HepG2 (cell line): ENCODE data around the gene CCDC88B. TPM values are rescaled to one million over a fixed set of nuclear protein-coding genes. Genes with fewer than 3 reads are reported as not detected.

Experiments used
- GTF2F1 ChIP-seq: fragments of 150-350 bp; IDR thresholded peaks from 2 replicates; pipeline ENCODE4 v1.6.1; 2014; ENCODE audit warnings: low read length
- MAZ ChIP-seq, 2 experiments: sonication (generic) in 1 of 2; formaldehyde crosslinking in 1 of 2; IDR thresholded peaks; 2 replicates each; pipeline versions ENCODE4 v1.5.0 to v1.6.1; 2012 to 2020; ENCODE audit warnings: low read depth in 2 of 2, mild to moderate bottlenecking in 2 of 2, borderline replicate concordance in 1 of 2, improper control_type of control experiment in 1 of 2, low read length in 1 of 2, missing genetic modification reagents in 1 of 2, moderate library complexity in 1 of 2
- MIER2 ChIP-seq: IDR thresholded peaks from 2 replicates; pipeline ENCODE4 v1.6.1; 2016; ENCODE audit warnings: missing biosample characterization, missing genetic modification reagents
- TCF7 ChIP-seq: sonication (generic); IDR thresholded peaks from 2 replicates; pipeline ENCODE4 v1.6.1; 2016; ENCODE audit warnings: antibody characterized with exemption, low read depth
- ZNF572 ChIP-seq: sonication (generic); formaldehyde crosslinking; IDR thresholded peaks from 2 replicates; pipeline ENCODE4 v1.5.1; 2020; ENCODE audit warnings: mild to moderate bottlenecking, missing genetic modification reagents
- ZNF776 ChIP-seq: sonication (generic); formaldehyde crosslinking; IDR thresholded peaks from 2 replicates; pipeline ENCODE4 v1.4.0; 2020; ENCODE audit warnings: mild to moderate bottlenecking, missing genetic modification reagents
- polyA plus RNA-seq, 8 experiments: library from polyadenylated mRNA; depleted of rRNA in 3 of 8; stranded (reverse) in 7 of 8; unstranded in 1 of 8; fragments of >200 nt; fragmentation: Illumina TruSeq in 4 of 8; extraction: Trizol in 4 of 8; gene quantifications; 2 replicates each; pipeline versions ENCODE4 v1.2.1 to v1.2.3, GENCODE V29; 2011 to 2016; ENCODE audit warnings: low read depth in 4 of 8, missing spikeins in 1 of 8, mixed read lengths in 1 of 8; ENCODE audit not compliant: insufficient read depth in 1 of 8
- total RNA-seq, 5 experiments: library from RNA; depleted of rRNA; stranded (reverse); fragments of >200 nt; fragmentation: Illumina TruSeq; extraction: Trizol; gene quantifications; 2 replicates each; pipeline ENCODE4 v1.2.3, GENCODE V29; 2016; ENCODE audit warnings: low read depth in 1 of 5
- TF ChIP-seq, protein P1 (sequence below), 2 experiments: fragments of 450-650 bp in 1 of 2; sonication (generic) in 1 of 2; formaldehyde crosslinking in 1 of 2; IDR thresholded peaks; 2 replicates each; pipeline versions ENCODE4 v1.6.1 to v1.8.0; 2016 to 2022; ENCODE audit warnings: antibody characterized with exemption in 1 of 2, mild to moderate bottlenecking in 1 of 2, missing genetic modification reagents in 1 of 2
- TF ChIP-seq, protein P2 (sequence below): sonication (generic); formaldehyde crosslinking; IDR thresholded peaks from 2 replicates; pipeline ENCODE4 v1.8.1; 2023; ENCODE audit warnings: mild to moderate bottlenecking, missing genetic modification reagents
- TF ChIP-seq, protein P3 (sequence below): IDR thresholded peaks from 2 replicates; pipeline ENCODE4 v1.6.1; 2016; ENCODE audit warnings: missing biosample characterization, missing genetic modification reagents, low read depth
- TF ChIP-seq, protein P4 (sequence below): sonication (generic); formaldehyde crosslinking; IDR thresholded peaks from 2 replicates; pipeline ENCODE4 v1.4.0; 2020; ENCODE audit warnings: mild to moderate bottlenecking, missing genetic modification reagents

CCDC88B gene
- total and polyA plus RNA-seq, 2 of the 13 experiments (the other 11 are each of a cell fraction or from before 2014, with no cell fraction given): 3.6 to 4.8 TPM

DNA sequence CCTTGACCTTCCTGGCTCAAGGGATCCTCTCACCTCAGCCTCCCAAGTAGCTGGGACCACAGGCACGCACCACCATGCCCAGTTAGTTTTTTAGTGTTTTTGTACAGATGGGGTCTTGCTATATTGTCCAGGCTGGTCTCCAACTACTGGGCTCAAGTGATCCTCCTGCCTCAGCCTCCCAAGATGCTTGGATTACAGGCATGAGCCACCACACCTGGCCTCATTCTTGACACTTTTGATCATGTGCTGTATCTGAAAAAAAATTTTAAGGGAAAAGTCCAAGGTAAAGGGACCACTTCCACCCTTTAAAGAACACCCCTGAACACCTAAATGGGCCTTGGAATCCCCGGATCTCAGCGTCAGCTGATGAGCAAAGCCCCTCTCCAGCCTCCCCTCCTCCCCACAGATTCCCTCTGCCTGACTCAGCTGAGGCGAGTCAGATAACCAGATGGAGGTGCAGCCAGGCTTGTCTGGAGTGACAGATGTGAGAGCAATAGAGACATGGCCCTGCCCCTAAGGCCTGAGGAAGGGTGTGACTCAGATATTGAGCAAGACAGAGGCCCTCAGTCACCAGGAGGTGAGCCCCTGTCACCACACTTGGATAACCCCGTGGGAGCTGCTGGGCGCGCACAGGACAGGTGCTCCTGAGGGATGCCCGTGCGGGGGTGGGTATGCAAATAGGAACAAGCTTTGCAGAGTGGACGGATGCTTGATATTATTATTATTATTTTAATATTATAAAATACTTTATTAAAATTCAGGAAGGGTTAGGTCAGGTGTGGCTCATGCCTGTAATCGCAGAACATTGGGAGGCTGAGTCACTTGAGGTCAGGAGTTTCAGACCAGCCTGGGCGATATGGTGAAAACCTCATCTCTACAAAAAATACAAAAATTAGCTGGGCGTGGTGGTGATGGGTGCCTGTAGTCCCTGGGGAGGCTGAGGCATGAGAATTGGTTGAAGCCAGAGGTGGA lies 5.0 kb upstream of the CCDC88B start (continued):
- TF ChIP-seq, protein P1, sequence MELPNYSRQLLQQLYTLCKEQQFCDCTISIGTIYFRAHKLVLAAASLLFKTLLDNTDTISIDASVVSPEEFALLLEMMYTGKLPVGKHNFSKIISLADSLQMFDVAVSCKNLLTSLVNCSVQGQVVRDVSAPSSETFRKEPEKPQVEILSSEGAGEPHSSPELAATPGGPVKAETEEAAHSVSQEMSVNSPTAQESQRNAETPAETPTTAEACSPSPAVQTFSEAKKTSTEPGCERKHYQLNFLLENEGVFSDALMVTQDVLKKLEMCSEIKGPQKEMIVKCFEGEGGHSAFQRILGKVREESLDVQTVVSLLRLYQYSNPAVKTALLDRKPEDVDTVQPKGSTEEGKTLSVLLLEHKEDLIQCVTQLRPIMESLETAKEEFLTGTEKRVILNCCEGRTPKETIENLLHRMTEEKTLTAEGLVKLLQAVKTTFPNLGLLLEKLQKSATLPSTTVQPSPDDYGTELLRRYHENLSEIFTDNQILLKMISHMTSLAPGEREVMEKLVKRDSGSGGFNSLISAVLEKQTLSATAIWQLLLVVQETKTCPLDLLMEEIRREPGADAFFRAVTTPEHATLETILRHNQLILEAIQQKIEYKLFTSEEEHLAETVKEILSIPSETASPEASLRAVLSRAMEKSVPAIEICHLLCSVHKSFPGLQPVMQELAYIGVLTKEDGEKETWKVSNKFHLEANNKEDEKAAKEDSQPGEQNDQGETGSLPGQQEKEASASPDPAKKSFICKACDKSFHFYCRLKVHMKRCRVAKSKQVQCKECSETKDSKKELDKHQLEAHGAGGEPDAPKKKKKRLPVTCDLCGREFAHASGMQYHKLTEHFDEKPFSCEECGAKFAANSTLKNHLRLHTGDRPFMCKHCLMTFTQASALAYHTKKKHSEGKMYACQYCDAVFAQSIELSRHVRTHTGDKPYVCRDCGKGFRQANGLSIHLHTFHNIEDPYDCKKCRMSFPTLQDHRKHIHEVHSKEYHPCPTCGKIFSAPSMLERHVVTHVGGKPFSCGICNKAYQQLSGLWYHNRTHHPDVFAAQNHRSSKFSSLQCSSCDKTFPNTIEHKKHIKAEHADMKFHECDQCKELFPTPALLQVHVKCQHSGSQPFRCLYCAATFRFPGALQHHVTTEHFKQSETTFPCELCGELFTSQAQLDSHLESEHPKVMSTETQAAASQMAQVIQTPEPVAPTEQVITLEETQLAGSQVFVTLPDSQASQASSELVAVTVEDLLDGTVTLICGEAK (IDR thresholded peaks at IDR 0.05): no peak
- TF ChIP-seq, protein P1 (CRISPR knock-in tag; IDR thresholded peaks at IDR 0.05): no peak
- TF ChIP-seq, protein P2, sequence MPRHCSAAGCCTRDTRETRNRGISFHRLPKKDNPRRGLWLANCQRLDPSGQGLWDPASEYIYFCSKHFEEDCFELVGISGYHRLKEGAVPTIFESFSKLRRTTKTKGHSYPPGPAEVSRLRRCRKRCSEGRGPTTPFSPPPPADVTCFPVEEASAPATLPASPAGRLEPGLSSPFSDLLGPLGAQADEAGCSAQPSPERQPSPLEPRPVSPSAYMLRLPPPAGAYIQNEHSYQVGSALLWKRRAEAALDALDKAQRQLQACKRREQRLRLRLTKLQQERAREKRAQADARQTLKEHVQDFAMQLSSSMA: no peak
- TF ChIP-seq, protein P3, sequence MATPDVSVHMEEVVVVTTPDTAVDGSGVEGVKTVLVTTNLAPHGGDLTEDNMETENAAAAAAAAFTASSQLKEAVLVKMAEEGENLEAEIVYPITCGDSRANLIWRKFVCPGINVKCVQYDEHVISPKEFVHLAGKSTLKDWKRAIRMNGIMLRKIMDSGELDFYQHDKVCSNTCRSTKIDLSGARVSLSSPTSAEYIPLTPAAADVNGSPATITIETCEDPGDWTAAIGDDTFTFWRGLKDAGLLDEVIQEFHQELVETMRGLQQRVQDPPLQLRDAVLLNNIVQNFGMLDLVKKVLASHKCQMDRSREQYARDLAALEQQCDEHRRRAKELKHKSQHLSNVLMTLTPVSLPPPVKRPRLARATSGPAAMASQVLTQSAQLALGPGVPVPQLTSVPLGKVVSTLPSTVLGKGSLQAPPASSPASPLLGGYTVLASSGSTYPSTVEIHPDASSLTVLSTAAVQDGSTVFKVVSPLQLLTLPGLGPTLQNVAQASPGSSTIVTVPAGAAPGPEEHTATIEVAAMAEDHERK (CRISPR knock-in tag): no peak
- no peak for TF ChIP-seq TCF7
- no peak for TF ChIP-seq ZNF776 (CRISPR knock-in tag)
- TF ChIP-seq, protein P4, sequence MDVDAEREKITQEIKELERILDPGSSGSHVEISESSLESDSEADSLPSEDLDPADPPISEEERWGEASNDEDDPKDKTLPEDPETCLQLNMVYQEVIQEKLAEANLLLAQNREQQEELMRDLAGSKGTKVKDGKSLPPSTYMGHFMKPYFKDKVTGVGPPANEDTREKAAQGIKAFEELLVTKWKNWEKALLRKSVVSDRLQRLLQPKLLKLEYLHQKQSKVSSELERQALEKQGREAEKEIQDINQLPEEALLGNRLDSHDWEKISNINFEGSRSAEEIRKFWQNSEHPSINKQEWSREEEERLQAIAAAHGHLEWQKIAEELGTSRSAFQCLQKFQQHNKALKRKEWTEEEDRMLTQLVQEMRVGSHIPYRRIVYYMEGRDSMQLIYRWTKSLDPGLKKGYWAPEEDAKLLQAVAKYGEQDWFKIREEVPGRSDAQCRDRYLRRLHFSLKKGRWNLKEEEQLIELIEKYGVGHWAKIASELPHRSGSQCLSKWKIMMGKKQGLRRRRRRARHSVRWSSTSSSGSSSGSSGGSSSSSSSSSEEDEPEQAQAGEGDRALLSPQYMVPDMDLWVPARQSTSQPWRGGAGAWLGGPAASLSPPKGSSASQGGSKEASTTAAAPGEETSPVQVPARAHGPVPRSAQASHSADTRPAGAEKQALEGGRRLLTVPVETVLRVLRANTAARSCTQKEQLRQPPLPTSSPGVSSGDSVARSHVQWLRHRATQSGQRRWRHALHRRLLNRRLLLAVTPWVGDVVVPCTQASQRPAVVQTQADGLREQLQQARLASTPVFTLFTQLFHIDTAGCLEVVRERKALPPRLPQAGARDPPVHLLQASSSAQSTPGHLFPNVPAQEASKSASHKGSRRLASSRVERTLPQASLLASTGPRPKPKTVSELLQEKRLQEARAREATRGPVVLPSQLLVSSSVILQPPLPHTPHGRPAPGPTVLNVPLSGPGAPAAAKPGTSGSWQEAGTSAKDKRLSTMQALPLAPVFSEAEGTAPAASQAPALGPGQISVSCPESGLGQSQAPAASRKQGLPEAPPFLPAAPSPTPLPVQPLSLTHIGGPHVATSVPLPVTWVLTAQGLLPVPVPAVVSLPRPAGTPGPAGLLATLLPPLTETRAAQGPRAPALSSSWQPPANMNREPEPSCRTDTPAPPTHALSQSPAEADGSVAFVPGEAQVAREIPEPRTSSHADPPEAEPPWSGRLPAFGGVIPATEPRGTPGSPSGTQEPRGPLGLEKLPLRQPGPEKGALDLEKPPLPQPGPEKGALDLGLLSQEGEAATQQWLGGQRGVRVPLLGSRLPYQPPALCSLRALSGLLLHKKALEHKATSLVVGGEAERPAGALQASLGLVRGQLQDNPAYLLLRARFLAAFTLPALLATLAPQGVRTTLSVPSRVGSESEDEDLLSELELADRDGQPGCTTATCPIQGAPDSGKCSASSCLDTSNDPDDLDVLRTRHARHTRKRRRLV (CRISPR knock-in tag): no peak
- no peak for TF ChIP-seq MIER2
- no peak for TF ChIP-seq GTF2F1
- 0 out of 2 replicates have a peak, but pooled peaks have one; percentile 24 for TF ChIP-seq MAZ (IDR thresholded peaks at IDR 0.05; ENCODE audit: borderline replicate concordance, low read depth, low read length)
- TF ChIP-seq MAZ (CRISPR knock-in tag; IDR thresholded peaks at IDR 0.05; ENCODE audit: low read depth): no peak
- TF ChIP-seq ZNF572 (CRISPR knock-in tag): no peak
